BLaER1 (cell line): ENCODE data around the gene SUFU.

ENCODE experiments used
- H3K27ac ChIP-seq: shearing (Covaris generic); formaldehyde crosslinking; 2 replicates; pipeline ENCODE4 v1.8.1; 2022
- H3K27me3 ChIP-seq: shearing (Covaris generic); formaldehyde crosslinking; 2 replicates; pipeline ENCODE4 v1.8.1; 2022
- H3K36me3 ChIP-seq: shearing (Covaris generic); formaldehyde crosslinking; 2 replicates; pipeline ENCODE4 v1.8.1; 2022
- H3K4me1 ChIP-seq: shearing (Covaris generic); formaldehyde crosslinking; 2 replicates; pipeline ENCODE4 v1.8.1; 2022
- H3K4me2 ChIP-seq: shearing (Covaris generic); formaldehyde crosslinking; 2 replicates; pipeline ENCODE4 v1.8.1; 2022
- H3K4me3 ChIP-seq: shearing (Covaris generic); formaldehyde crosslinking; 2 replicates; pipeline ENCODE4 v1.8.1; 2022
- H3K9ac ChIP-seq: shearing (Covaris generic); formaldehyde crosslinking; 2 replicates; pipeline ENCODE4 v1.8.1; 2022
- H3K9me3 ChIP-seq: shearing (Covaris generic); formaldehyde crosslinking; 2 replicates; pipeline ENCODE4 v1.8.1; 2022
- H4K20me1 ChIP-seq: shearing (Covaris generic); formaldehyde crosslinking; 2 replicates; pipeline ENCODE4 v1.8.1; 2022
- Cebpa-rat ChIP-seq: shearing (Covaris generic); IDR thresholded peaks from 2 replicates; pipeline ENCODE4 v1.8.1; 2022

Gene SUFU

DNA sequence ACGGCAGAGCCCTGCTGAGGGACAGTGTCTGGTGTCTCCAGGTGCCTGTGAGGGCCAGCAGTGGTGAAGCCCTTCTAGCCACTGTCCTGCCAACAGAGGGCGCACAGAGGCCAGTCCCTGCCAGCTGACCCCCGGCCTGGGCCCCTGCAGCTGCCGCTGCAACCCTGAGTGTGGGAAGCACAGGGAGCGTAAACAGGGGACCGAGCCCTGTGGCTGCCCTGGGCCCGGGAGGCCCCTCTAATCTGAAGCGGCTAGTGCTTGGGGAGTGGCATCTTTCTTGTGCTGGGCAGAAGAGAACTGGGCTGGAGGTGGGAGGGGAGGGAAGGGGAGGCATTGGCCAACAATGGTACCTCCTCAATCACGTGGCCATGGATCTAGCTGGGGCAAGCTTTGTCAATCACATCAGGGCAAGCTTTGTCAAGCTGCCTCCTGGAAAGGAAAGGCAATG lies 175.1 kb downstream of the SUFU start:
- H3K4me3 ChIP-seq: no peak overlapping the region
- H3K4me2 ChIP-seq: peak overlapping the region; percentile 35
- TF ChIP-seq Cebpa-rat: no peak
- H3K9ac ChIP-seq: no peak overlapping the region
- H3K27me3 ChIP-seq: no peaks in the 10 kb centered on the region
- peaks cover 21% of the 10 kb centered on the region; the same call in 1 of the 2 replicates for H3K36me3 ChIP-seq
- H3K9me3 ChIP-seq: no peaks in the 10 kb centered on the region
- H4K20me1 ChIP-seq: no peaks in the 10 kb centered on the region
- H3K27ac ChIP-seq: peak overlapping the region; percentile 14; the same call in 1 of the 2 replicates
- H3K4me1 ChIP-seq: peaks cover 54% of the 10 kb centered on the region

DNA sequence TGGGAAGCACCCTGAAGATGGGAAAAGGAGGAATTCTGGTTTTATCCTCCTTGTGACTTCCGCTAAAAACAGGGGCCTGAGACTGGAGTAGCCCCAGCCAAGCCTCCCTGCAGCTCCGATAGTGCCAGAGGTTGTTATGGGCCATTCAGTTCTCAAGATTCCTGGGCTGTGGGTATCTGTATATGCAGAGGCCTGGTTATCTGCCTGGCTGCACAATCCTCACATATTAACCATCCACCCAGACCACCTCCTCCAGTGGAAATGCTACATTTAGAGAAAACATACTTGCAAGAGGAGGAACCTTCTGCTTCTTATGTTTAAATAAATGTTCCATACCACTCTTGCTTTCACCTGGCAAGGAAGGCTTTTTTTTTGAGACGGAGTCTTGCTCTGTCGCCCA lies 175.8 kb downstream of the SUFU start:
- H3K4me1 ChIP-seq: peaks cover 49% of the 10 kb centered on the region
- peak overlapping the region; percentile 35; the same call in 1 of the 2 replicates for H3K4me2 ChIP-seq
- no peak overlapping the region for H3K27ac ChIP-seq
- H4K20me1 ChIP-seq: no peaks in the 10 kb centered on the region
- H3K36me3 ChIP-seq: peaks cover 21% of the 10 kb centered on the region; the same call in 1 of the 2 replicates
- H3K9me3 ChIP-seq: no peaks in the 10 kb centered on the region
- TF ChIP-seq Cebpa-rat: no peak
- no peak overlapping the region for H3K4me3 ChIP-seq
- H3K27me3 ChIP-seq: no peaks in the 10 kb centered on the region
- no peak overlapping the region for H3K9ac ChIP-seq

DNA sequence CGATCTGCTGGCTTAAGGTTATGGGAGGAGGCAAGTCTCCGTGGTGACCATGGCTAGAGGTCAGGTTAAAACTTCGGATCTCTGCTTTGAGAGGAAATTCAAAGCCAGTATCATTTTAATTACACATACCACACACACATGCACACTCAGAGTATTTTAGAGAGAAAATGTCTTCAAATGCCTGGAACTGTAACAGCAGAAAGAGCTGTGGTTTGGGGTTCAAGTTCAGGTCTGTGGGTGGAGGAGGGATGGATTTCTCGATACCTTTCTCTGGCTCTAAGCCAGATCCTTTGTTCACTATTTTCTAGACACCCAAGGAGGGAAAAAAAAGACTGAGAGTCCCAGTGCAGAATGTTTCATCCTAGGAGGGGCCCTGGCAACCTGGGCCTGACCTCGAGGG lies 177.9 kb downstream of the SUFU start:
- no peaks in the 10 kb centered on the region for H3K9me3 ChIP-seq
- H3K27me3 ChIP-seq: no peaks in the 10 kb centered on the region
- no peak overlapping the region for H3K4me3 ChIP-seq
- H3K4me2 ChIP-seq: no peak overlapping the region
- peaks cover 30% of the 10 kb centered on the region for H3K4me1 ChIP-seq
- H4K20me1 ChIP-seq: no peaks in the 10 kb centered on the region
- no peak overlapping the region for H3K27ac ChIP-seq
- H3K9ac ChIP-seq: no peak overlapping the region
- no peak for TF ChIP-seq Cebpa-rat
- peaks cover 34% of the 10 kb centered on the region for H3K36me3 ChIP-seq

DNA sequence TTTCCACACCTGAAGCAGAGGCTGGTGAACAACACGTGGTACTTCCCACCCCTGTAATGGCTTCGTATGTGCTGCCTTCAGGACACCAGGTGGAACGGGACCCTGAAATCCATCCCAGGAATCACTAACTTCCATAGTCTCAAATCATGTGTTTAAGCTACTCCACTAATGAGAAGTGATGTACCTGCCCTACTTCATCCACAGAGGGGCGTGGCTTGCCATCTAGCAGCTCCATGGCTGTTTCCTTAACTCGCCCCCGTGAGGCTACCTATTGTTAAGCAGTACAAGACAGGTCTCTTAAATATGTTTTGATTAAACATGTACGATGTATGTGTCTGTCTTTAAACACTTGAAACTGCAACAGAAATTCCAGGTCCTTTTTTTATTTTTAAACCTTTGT lies 178.6 kb downstream of the SUFU start:
- Histone ChIP-seq H3K4me2 (no peak overlapping the region), H3K9me3 (no peaks in the 10 kb centered on the region)

DNA sequence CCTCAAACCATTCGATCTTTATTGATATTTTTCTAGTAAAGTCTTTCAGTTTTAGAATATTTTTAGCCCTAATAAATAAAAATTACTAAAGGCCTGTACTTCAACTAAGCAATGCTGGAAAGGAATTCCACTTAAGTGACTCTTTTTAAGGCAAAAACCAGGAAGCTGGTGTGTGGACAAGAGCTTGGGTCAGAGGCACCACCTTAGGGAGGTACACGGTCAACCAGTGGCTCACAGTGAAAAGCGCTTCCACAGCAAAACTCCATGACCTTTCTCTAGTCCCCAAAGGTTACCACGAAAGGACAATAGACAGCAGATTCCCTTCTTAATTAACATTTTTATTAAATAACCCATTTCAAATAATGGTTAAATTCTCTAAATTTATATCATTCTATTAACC lies 179.2 kb downstream of the SUFU start:
- Histone ChIP-seq H3K4me1 (peaks cover 17% of the 10 kb centered on the region), H3K27me3 (no peaks in the 10 kb centered on the region), H3K9ac (no peak overlapping the region), H3K4me2 (no peak overlapping the region), H3K4me3 (no peak overlapping the region), H4K20me1 (no peaks in the 10 kb centered on the region), H3K9me3 (no peaks in the 10 kb centered on the region), H3K36me3 (peaks cover 35% of the 10 kb centered on the region), H3K27ac (no peak overlapping the region)
- TF ChIP-seq Cebpa-rat: no peak

More for the DNA sequence above, 178.6 kb downstream of the SUFU start:
- peaks cover 34% of the 10 kb centered on the region for H3K36me3 ChIP-seq
- no peak for TF ChIP-seq Cebpa-rat
- peaks cover 22% of the 10 kb centered on the region for H3K4me1 ChIP-seq
- no peaks in the 10 kb centered on the region for H4K20me1 ChIP-seq
- no peaks in the 10 kb centered on the region for H3K27me3 ChIP-seq
- H3K9ac ChIP-seq: no peak overlapping the region
- H3K4me3 ChIP-seq: no peak overlapping the region
- no peak overlapping the region for H3K27ac ChIP-seq
